GM21423 (cell line): ENCODE data around the gene ERFE.

ENCODE experiments used
- ATAC-seq: cut with Tn5 transposase; IDR thresholded peaks from one replicate; pipeline ENCODE4 v1.9.1; 2021; ENCODE audit warnings: mild to moderate bottlenecking, moderate library complexity; ENCODE audit not compliant: unreplicated experiment

Gene ERFE

DNA sequence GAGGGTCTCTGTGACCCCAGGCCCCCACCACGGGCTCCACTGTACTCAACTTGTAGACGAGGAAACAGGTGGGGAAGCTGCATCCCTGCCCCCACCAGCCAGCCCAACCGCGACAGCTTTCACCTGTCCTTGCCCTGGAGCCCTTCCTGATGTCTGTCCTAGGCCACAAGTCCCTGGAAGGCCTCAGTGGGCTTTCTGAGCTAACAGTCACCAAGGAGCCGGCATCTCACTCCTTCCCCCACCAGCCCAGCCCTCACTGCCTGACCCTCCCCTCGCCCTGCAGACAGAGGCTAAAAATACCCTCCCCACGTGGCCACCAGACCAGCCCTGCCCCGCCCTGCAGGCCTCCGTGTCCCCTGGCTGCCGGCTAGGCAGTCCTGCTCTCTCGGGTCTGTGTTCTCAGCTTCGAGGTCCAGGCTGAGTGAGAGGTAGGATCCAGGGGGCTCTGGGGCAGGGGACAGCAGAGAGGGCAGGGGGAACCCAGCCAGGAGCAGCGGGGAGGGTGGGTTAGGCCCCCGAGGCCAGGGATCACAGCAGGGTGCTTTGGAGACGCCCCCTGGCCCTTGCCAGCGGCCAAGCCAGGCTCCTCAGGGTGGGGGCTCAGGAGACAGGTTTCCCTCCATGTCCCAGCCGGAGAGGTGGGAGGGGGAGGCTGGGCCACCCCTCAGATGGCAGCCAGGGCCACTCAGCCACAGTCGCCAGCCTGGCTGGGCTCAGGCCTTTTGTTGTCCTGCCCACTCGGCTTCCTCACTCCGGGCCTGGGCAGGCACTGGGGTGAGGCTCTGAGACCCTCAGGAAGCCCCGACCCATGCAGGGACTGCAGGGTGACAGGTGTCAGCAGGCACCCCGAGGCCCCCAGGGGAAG lies 20.2 kb upstream of the ERFE start, which contains the start of gene KLHL30:
Gene KLHL30 (plus strand): TSS at position 338 of the 865 bp plus-strand sequence. CDS start 2,087 bp downstream, outside the sequence.
- ATAC-seq: no peak

GRCh38 chr2:238139196-238140039 lies 19.4 kb upstream of the ERFE start:
- ATAC-seq: no peak

DNA sequence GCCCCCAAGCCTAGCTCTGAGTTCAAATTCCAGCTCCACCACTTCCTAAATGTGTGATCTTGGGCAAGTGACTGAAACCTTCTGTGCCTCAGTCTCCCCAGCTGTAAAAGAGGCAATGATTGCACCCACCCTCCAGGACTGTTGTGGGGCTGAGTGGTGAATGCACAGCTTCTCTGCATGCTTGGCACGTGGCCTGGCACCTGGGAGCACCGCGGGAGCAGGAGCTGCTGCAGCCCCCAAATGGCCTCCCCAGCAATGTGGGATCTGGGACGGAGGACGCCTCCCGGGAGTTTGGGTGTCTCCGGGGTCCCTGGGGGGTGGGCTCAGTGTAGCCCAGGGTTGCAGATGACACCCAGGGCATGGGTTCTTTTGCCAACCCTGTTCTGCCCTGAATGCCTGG lies 18.7 kb upstream of the ERFE start:
- no peak for ATAC-seq

GRCh38 chr2:238140721-238141540 lies 17.8 kb upstream of the ERFE start:
- ATAC-seq: no peak

DNA sequence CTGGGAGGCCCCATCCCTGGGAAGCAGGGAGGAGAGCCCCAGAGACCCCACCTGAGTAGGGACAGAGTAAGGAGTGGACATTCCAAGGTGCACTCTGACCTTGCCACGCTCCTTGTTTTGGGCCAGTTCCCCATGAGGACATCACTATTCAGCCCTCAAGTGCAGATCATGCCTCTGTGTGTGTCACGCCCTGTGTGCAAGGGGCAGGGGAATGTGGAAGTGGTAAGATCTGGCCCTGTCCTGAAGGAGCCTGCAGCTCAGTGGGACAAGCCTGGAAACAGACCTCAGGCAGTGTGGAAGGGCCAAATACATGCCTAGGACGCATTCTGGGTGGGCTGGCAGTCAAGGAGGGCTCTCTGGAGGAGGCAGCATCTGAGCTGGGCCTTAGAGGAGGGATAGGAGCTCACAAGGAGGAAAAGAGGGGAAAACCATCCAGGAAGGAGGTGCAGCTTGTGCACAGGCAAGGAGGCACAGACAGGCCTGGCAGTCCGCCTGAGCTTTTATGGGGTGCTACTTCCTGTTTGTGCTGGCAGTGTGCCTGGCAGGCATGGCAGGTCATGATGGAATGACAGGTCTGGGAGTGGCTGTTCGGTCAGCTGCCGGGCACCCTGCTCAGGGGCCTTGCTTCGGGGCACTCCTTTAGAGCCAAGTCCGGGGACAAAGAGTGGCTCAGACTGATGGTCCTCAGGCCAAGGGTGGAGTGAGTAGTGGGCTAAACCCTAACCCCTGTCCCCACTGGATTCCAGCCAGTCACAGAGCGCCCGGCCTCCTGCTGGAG lies 17.0 kb upstream of the ERFE start:
- ATAC-seq: no peak

GRCh38 chr2:238142382-238143205 lies 16.2 kb upstream of the ERFE start:
- ATAC-seq: no peak

GRCh38 chr2:238143239-238143951 lies 15.4 kb upstream of the ERFE start:
- ATAC-seq: no peak

- ATAC-seq: no peak
These were observed 14.5 kb upstream of the ERFE start for GRCh38 chr2:238144262-238144661.

GRCh38 chr2:238145046-238145445 lies 13.7 kb upstream of the ERFE start:
- no peak for ATAC-seq

- no peak for ATAC-seq
These were observed 12.9 kb upstream of the ERFE start for GRCh38 chr2:238145851-238146250.

DNA sequence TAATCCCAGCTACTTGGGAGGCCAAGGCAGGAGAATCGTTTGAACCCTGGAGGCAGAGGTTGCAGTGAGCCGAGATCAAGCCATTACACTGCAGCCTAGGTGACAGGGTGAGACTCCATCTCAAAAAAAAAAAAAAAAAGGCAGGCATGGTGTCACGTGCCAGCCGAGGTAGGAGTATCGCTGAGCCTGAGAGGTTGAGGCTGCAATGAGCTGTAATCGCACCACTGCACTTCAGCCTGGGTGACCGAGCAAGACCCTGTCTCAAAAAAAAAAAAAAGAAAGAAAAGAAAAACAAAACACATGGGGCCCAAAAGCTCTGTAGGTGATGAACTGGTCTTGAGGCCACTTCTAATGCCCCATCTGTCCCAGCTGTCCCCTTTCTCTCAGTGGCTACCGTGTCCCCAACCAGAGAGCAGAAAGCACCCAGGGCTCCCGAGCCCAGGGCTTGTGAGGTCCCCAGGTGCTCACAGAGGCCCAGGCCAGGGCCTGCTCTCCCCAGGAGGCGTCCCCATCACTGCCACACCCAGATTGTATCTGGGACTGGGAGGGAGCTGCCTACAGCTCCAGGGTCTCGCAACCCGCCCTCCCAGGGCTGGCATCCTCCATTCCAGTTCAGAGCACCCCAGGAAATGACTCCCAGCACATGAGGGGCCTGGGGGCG lies 11.8 kb upstream of the ERFE start:
- ATAC-seq: no peak

DNA sequence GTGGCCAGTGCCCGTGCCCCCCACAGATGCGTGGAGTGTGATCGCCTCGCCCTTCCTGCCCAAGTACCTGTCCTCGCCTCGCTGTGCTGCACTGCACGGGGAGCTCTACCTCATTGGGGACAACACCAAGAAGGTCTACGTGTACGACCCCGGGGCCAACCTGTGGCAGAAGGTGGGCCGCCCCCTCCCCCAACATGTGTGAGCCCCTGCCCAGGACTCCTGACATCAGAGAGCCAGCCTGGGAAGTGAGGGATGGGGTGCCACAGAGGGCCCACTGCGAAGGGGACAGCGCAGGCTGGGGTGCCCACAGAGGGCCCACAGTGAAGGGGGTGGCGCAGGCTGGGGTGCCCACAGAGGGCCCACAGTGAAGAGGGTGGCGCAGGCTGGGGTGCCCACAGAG lies 9.8 kb upstream of the ERFE start:
- ATAC-seq: no peak

DNA sequence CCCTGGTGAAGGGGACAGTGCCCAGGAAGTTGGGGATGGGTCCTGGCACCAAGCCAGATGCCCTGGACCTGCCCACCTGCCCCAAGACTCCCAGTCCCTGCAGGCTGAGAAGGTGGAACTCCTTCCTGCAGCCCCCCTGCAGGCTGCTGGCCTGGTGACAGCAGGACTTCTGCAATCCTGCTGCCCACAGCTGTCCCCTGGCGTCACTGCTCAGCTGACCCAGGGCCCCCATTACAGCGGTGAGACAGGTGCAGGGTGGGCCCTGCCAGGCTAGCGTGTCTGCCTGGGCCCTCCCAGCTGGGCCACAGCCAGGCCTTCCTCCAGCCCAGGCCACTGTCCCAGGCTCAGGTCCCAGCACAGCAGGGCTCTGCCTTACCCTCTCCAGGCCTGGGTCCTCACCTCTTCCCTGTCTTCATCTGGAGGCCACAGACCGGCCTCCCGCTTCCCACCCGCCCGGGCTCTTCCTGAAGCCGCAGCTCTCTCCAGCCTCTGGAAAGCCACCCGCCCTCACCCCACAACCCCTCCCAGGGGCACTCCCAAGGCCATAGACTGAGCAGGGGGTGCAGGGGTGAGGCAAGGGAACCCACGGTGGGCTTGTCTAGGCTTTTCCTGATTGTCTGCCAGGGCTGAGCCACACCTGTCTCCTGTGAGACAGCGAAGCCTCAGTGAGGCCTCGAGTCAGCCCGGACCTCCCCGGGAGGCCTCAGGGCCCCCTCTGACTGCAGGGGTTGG lies 8.8 kb upstream of the ERFE start:
- no peak for ATAC-seq

DNA sequence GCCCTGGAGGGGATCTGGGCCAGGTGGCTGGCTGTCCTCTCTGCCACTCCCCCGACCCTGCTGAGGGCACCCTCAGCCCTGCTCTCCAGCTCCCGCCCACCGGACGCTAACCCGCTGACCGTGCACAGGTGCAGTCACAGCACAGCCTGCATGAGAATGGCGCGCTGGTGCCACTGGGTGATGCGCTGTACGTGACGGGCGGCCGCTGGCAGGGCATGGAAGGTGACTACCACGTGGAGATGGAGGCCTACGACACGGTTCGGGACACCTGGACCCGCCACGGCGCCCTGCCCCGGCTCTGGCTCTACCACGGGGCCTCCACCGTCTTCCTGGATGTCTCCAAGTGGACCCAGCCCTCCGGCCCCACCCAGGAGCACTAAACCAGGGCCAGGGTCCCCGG lies 8.1 kb upstream of the ERFE start:
- no peak for ATAC-seq

DNA sequence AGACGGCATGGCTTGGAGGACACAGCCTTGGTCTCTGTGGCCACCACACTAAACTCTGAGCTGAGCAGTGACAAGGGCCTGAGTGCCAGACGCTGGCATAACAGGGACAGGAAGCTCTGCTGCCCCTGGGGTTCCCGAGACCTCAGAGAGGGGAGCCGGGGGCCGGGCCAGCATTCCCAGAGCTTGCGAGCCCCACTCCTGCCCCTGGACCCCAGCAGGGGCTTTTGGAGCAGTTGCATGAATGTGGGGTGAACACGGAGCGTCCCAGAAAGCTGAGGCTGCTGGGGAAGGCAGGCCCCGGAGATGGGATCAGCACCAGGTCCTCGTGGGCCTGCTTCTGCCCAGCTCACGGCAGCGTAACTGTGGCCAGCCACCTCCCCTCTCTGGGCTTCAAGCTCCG lies 7.6 kb upstream of the ERFE start:
- ATAC-seq: no peak

DNA sequence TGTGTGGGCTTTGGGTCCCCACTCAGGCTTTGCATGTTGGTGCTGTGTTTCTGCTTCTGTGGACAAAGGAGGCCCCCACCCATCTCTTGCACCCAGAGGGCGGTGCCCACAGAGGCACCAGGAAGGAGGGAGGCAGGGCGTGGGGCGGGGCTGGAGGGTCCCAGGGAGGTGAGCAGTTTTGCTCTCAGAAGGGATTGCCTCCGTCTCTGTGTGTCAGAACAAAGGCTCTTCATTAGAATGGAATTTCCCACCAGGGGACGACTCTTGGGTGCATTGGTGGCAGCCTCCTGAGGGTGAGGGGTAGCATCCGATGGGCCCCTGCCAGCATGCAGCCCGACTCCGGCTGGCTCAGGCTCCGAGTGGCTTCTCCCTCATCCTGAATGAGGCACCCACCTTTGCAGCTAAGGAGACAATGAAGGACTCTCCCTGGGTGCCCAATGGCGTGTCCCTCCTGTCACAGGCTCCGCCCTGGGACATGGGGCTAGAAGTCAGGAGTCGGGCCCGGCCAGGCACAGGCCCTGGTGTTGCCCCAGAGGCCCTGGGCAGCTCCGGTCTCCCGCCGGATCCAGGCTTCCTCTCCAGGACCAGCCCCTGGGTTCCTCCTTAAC lies 7.0 kb upstream of the ERFE start:
- no peak for ATAC-seq
